Measurements from ENCODE around the gene DCUN1D2.
"Not testable (repeated sequence)": the region's sequence is repeated elsewhere in the genome, so short reads cannot be mapped to it uniquely, and the experiment has no call there.

The DCUN1D2 gene

GRCh38 chr13:113445791-113446487 is 44.6 kb downstream of the DCUN1D2 start:
- no peak for DNase-seq

GRCh38 chr13:113443991-113444390 is 46.5 kb downstream of the DCUN1D2 start:
- DNase-seq = no peak

- no peak for DNase-seq
These were observed 47.5 kb downstream of the DCUN1D2 start for GRCh38 chr13:113442985-113443362.

- DNase-seq = no peak
These were observed 48.0 kb downstream of the DCUN1D2 start for GRCh38 chr13:113442354-113442984.

- DNase-seq = no peak
These were observed 48.9 kb downstream of the DCUN1D2 start for GRCh38 chr13:113441661-113442060.

GRCh38 chr13:113437408-113438010 is 53.0 kb downstream of the DCUN1D2 start:
- DNase-seq = no peak

- DNase-seq = not testable (repeated sequence)
These were observed 53.6 kb downstream of the DCUN1D2 start for GRCh38 chr13:113436866-113437265.

GRCh38 chr13:113435907-113436306 is 54.6 kb downstream of the DCUN1D2 start:
- DNase-seq = not testable (repeated sequence)

GRCh38 chr13:113433391-113433916 is 57.1 kb downstream of the DCUN1D2 start:
- no peak for DNase-seq

GRCh38 chr13:113432506-113433270 is 57.8 kb downstream of the DCUN1D2 start:
- no peak for DNase-seq

GRCh38 chr13:113431171-113431570 is 59.3 kb downstream of the DCUN1D2 start:
- no peak for DNase-seq

- no peak for DNase-seq
These were observed 60.0 kb downstream of the DCUN1D2 start for GRCh38 chr13:113430378-113431110.

GRCh38 chr13:113429608-113429985 is 60.9 kb downstream of the DCUN1D2 start:
- no peak for DNase-seq

GRCh38 chr13:113428871-113429607 is 61.5 kb downstream of the DCUN1D2 start:
- no peak for DNase-seq

GRCh38 chr13:113428469-113428865 is 62.0 kb downstream of the DCUN1D2 start:
- DNase-seq = no peak

GRCh38 chr13:113427562-113428468 is 62.7 kb downstream of the DCUN1D2 start:
- no peak for DNase-seq

- no peak for DNase-seq
These were observed 63.9 kb downstream of the DCUN1D2 start for GRCh38 chr13:113426591-113426986.

GRCh38 chr13:113425941-113426590 is 64.4 kb downstream of the DCUN1D2 start:
- no peak for DNase-seq

- no peak for DNase-seq
These were observed 66.9 kb downstream of the DCUN1D2 start for GRCh38 chr13:113423520-113424163.

All from hematopoietic multipotent progenitor cell treated with erythropoietin and hydrocortisone succinate and interleukin-3 and kit ligand, for 6 days (in vitro differentiated cells).